B cell (primary cell): ENCODE results near the gene MRPL55. TPM values are rescaled to one million over a fixed set of nuclear protein-coding genes. Genes with fewer than 3 reads are reported as not detected.

ENCODE experiments used
- ATAC-seq: fragments of 200-7000 bp; cut with Tn5 transposase; one replicate; pipeline ENCODE4 v1.10.0; 2021; ENCODE audit warnings: low read depth, mild to moderate bottlenecking, moderate number of reproducible peaks, moderate library complexity
- CTCF ChIA-PET: fragments of 350-600 bp; sonication (Branson Sonifier 250); formaldehyde crosslinking; loops from one replicate; lab custom pipeline; 2021; ENCODE audit warnings: antibody characterized with exemption, inconsistent platforms; lab: Charles Lee
- POLR2A ChIA-PET: fragments of 350-600 bp; sonication (Branson Sonifier 250); formaldehyde crosslinking; loops from one replicate; lab custom pipeline; 2021; ENCODE audit warnings: antibody characterized with exemption; lab: Charles Lee
- DNase-seq: peaks from one replicate; pipeline ENCODE4 v3.0.0; 2013
- H2AFZ ChIP-seq: 2 replicates; pipeline ENCODE4 v1.6.1; 2012; ENCODE audit warnings: mild to moderate bottlenecking, low read depth, low read length; ENCODE audit not compliant: insufficient read depth, poor library complexity, severe bottlenecking
- H3K27ac ChIP-seq, 2 donors: 1 replicate in 1 of 2; 2 replicates in 1 of 2; pipeline ENCODE4 v1.5.1; 2012 to 2013; ENCODE audit warnings: low read length in 2 of 2, mild to moderate bottlenecking in 2 of 2, moderate library complexity in 1 of 2
- H3K27me3 ChIP-seq, 4 experiments: fragments of 200-600 bp in 1 of 4; sonication (generic) in 1 of 4; replicated peaks in 1 of 4; 1 replicate in 2 of 4; 2 replicates in 2 of 4; pipeline versions ENCODE4 v1.6.1 to v1.7.0; 2013 to 2016; ENCODE audit warnings: low read length in 3 of 4, mild to moderate bottlenecking in 2 of 4, mixed read lengths in 1 of 4, moderate library complexity in 1 of 4; ENCODE audit not compliant: insufficient read depth in 4 of 4, control insufficient read depth in 3 of 4; ENCODE audit errors: control extremely low read depth in 1 of 4
- H3K36me3 ChIP-seq, 2 experiments: replicated peaks in 1 of 2; 1 replicate in 1 of 2; 2 replicates in 1 of 2; pipeline versions ENCODE4 v1.6.1 to v1.7.1; 2013; ENCODE audit warnings: low read length in 1 of 2; ENCODE audit not compliant: insufficient read depth in 2 of 2, control insufficient read depth in 1 of 2; ENCODE audit errors: control extremely low read depth in 1 of 2, extremely low read depth in 1 of 2
- H3K4me1 ChIP-seq, 2 donors: fragments of 200-600 bp in 1 of 2; sonication (generic) in 1 of 2; 1 replicate in 1 of 2; 2 replicates in 1 of 2; pipeline versions ENCODE4 v1.5.1 to v1.6.1; 2013 to 2017; ENCODE audit warnings: low read length in 2 of 2; ENCODE audit not compliant: control insufficient read depth in 2 of 2, insufficient read depth in 2 of 2
- H3K4me2 ChIP-seq: replicated peaks from 2 replicates; pipeline ENCODE3; 2012; ENCODE audit warnings: mild to moderate bottlenecking, low read depth, low read length; ENCODE audit not compliant: poor library complexity, severe bottlenecking
- H3K4me3 ChIP-seq, 5 experiments: fragments of 200-600 bp in 1 of 5; sonication (generic) in 1 of 5; 1 replicate in 3 of 5; 2 replicates in 2 of 5; pipeline versions ENCODE4 v1.5.1 to v1.7.0; 2011 to 2016; ENCODE audit warnings: low read length in 4 of 5, mild to moderate bottlenecking in 4 of 5, low read depth in 2 of 5, control low read depth in 1 of 5, moderate library complexity in 1 of 5; ENCODE audit not compliant: insufficient read depth in 1 of 5; ENCODE audit errors: control extremely low read depth in 1 of 5, extremely low read depth in 1 of 5
- H3K79me2 ChIP-seq: fragments of 200-600 bp; sonication (generic); one replicate; pipeline ENCODE4 v1.6.0; 2016; ENCODE audit warnings: low read length; ENCODE audit not compliant: control insufficient read depth, insufficient read depth
- H3K9ac ChIP-seq: fragments of 200-600 bp; sonication (generic); 2 replicates; pipeline ENCODE4 v1.6.1; 2017; ENCODE audit warnings: mild to moderate bottlenecking, low read length, moderate library complexity
- H3K9me3 ChIP-seq, 3 donors: one replicate each; pipeline versions ENCODE4 v1.6.1 to v1.7.1; 2013; ENCODE audit warnings: low read length in 2 of 3; ENCODE audit not compliant: control insufficient read depth in 2 of 3, insufficient read depth in 1 of 3; ENCODE audit errors: control extremely low read depth in 1 of 3
- H4K20me1 ChIP-seq: 2 replicates; pipeline ENCODE4 v1.6.0; 2012; ENCODE audit warnings: mild to moderate bottlenecking, low read length; ENCODE audit not compliant: insufficient read depth, control insufficient read depth, poor library complexity, severe bottlenecking
- H3K27ac Mint-ChIP-seq: one replicate; pipeline ENCODE4 v1.8.0; 2021; ENCODE audit warnings: mixed read lengths
- H3K27me3 Mint-ChIP-seq: one replicate; pipeline ENCODE4 v1.8.0; 2021; ENCODE audit warnings: mixed read lengths
- H3K4me1 Mint-ChIP-seq: one replicate; pipeline ENCODE4 v1.8.0; 2021; ENCODE audit warnings: mixed read lengths
- H3K4me3 Mint-ChIP-seq: one replicate; pipeline ENCODE4 v1.8.0; 2021; ENCODE audit warnings: mixed read lengths
- H3K9me3 Mint-ChIP-seq: one replicate; pipeline ENCODE4 v1.8.0; 2022; ENCODE audit warnings: mixed read lengths; ENCODE audit not compliant: insufficient read depth
- EZH2 ChIP-seq: IDR thresholded peaks from 2 replicates; pipeline ENCODE4 v1.6.1; 2012; ENCODE audit warnings: borderline replicate concordance, low read depth, mild to moderate bottlenecking, moderate library complexity, low read length; ENCODE audit not compliant: insufficient read depth, poor library complexity, severe bottlenecking
- WGBS: methylation state at CpG from one replicate; pipeline ENCODE4 v1.1.5; 2013; ENCODE audit warnings: missing lambda C conversion rate; ENCODE audit not compliant: insufficient coverage; 5-methylcytosine and 5-hydroxymethylcytosine counted together
- intact Hi-C: fragments of 100-400 bp; cut with micrococcal nuclease; formaldehyde crosslinking; loops from one replicate; pipeline ENCODE4 v1.10.0; 2022
- polyA plus RNA-seq: library from polyadenylated mRNA; depleted of rRNA; stranded (reverse); fragments of >200 nt; gene quantifications from 2 replicates; pipeline ENCODE4 v1.2.3, GENCODE V29; 2012
- total RNA-seq, 2 donors: library from RNA; stranded (reverse); fragments of 120-200 nt in 1 of 2; gene quantifications; 1 replicate in 1 of 2; 2 replicates in 1 of 2; pipeline versions ENCODE4 v1.2.3 to v1.2.4, GENCODE V29; 2013 to 2022
- TF ChIP-seq, protein P1 (sequence below): fragments of 200-600 bp; IDR thresholded peaks from one replicate; pipeline ENCODE4 v1.8.0; 2022; ENCODE audit warnings: antibody characterized with exemption, mild to moderate bottlenecking

MRPL55 gene
- total and polyA plus RNA-seq, 2 donors (not counting 1 experiment from before 2014, with no cell fraction given), result 38.9 to 297 TPM

- Mint-ChIP-seq H3K4me1 (peaks cover 6% of the 10 kb centered on the region), H3K27ac (no peak overlapping the region), H3K9me3 (no peaks in the 10 kb centered on the region), H3K27me3 (peaks cover 15% of the 10 kb centered on the region), H3K4me3 (no peak overlapping the region)
- no peaks in the 10 kb centered on the region for H3K36me3 ChIP-seq
- no peaks in the 10 kb centered on the region for H4K20me1 ChIP-seq
- no peak overlapping the region for H3K27ac ChIP-seq
- WGBS, result 87% methylated on average over 10 of the region's 15 CpGs
- TF ChIP-seq EZH2, result no peak
- TF ChIP-seq, protein P1, sequence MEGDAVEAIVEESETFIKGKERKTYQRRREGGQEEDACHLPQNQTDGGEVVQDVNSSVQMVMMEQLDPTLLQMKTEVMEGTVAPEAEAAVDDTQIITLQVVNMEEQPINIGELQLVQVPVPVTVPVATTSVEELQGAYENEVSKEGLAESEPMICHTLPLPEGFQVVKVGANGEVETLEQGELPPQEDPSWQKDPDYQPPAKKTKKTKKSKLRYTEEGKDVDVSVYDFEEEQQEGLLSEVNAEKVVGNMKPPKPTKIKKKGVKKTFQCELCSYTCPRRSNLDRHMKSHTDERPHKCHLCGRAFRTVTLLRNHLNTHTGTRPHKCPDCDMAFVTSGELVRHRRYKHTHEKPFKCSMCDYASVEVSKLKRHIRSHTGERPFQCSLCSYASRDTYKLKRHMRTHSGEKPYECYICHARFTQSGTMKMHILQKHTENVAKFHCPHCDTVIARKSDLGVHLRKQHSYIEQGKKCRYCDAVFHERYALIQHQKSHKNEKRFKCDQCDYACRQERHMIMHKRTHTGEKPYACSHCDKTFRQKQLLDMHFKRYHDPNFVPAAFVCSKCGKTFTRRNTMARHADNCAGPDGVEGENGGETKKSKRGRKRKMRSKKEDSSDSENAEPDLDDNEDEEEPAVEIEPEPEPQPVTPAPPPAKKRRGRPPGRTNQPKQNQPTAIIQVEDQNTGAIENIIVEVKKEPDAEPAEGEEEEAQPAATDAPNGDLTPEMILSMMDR, result no peak
- DNase-seq, result no peak
- ChIA-PET CTCF (no interaction called here), POLR2A (no interaction called here)
- H2AFZ ChIP-seq, result no peak overlapping the region
- H3K9me3 ChIP-seq, result peaks cover 0 to 31% (median 0%) of the 10 kb centered on the region in 3 donors
- H3K27me3 ChIP-seq, result peaks cover 0 to 95% (median 42%) of the 10 kb centered on the region in 4 experiments
- intact Hi-C loops, result no loop called here
- no peaks in the 10 kb centered on the region for H3K79me2 ChIP-seq
- H3K9ac ChIP-seq, result no peak overlapping the region
- peaks cover 11 to 21% of the 10 kb centered on the region in 2 donors for H3K4me1 ChIP-seq
- no peak overlapping the region for H3K4me2 ChIP-seq
- ATAC-seq, result no peak
- H3K4me3 ChIP-seq, result no peak overlapping the region
Observed at GRCh38 chr1:228064741-228065542, 44.2 kb downstream of the MRPL55 start.

- peaks cover 0 to 38% (median 0%) of the 10 kb centered on the region in 3 donors for H3K9me3 ChIP-seq
- peaks cover 10% of the 10 kb centered on the region for H3K4me1 Mint-ChIP-seq
- no peak overlapping the region for H3K27ac Mint-ChIP-seq
- peaks cover 17 to 27% of the 10 kb centered on the region in 2 donors for H3K4me1 ChIP-seq
- H3K27me3 ChIP-seq, result peaks cover 0 to 97% (median 49%) of the 10 kb centered on the region in 4 experiments
- H4K20me1 ChIP-seq, result no peaks in the 10 kb centered on the region
- ChIA-PET CTCF (no interaction called here), POLR2A (no interaction called here)
- no peak overlapping the region for H3K27ac ChIP-seq
- no peak for TF ChIP-seq EZH2
- TF ChIP-seq, protein P1, result no peak
- intact Hi-C loops, result no loop called here
- no peak overlapping the region for H3K4me3 Mint-ChIP-seq
- H3K27me3 Mint-ChIP-seq, result peaks cover 15% of the 10 kb centered on the region
- no peaks in the 10 kb centered on the region for H3K9me3 Mint-ChIP-seq
- no peak overlapping the region for H2AFZ ChIP-seq
- no peaks in the 10 kb centered on the region for H3K79me2 ChIP-seq
- no peak overlapping the region for H3K4me3 ChIP-seq
- DNase-seq (no peak), ATAC-seq (no peak)
- 64% methylated on average over 7 of the region's 8 CpGs for WGBS
- no peak overlapping the region for H3K9ac ChIP-seq
- no peak overlapping the region for H3K4me2 ChIP-seq
- H3K36me3 ChIP-seq, result no peaks in the 10 kb centered on the region
Observed at GRCh38 chr1:228064296-228064695, 44.8 kb downstream of the MRPL55 start.
